ENCODE measurements around the gene TRIML2. TPM values are rescaled to one million over a fixed set of nuclear protein-coding genes. Genes with fewer than 3 reads are reported as not detected.
"Not testable (repeated sequence)": the region's sequence is repeated elsewhere in the genome, so short reads cannot be mapped to it uniquely, and the experiment has no call there.

The TRIML2 gene
- total RNA-seq, 2 experiments from 2014 or later: not detected

DNA sequence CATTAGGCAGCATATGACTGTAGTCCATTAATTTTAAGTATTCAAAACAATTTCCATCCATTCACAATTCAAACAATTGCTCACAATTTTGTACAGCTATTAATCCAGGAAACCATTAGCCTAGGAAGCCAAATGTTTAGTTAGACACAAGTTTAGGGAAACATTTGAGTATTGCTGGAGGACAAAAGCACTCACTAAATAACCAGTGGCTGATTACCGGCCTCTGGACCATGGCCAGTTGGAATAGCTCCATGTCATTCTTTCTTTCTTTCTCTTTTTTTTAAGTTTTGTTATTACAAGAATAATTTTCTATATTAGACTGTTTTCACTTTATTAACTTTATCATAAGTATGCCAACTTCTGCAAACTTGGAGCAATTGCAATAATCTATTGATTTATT is 31.3 kb downstream of the TRIML2 start:
- Mint-ChIP-seq H3K4me3 (no peak overlapping the region), H3K27me3 (no peaks in the 10 kb centered on the region), H3K27ac (no peak overlapping the region), H3K36me3 (ENCODE audit: low read depth) (no peaks in the 10 kb centered on the region), H3K9me3 (peaks cover 5% of the 10 kb centered on the region), H3K4me1 (ENCODE audit: low read depth) (no peaks in the 10 kb centered on the region)
- ATAC-seq (no peak), DNase-seq (no peak)
- intact Hi-C loops (cut with micrococcal nuclease): no loop called here
- CTCF ChIA-PET: no interaction called here
- POLR2A ChIA-PET: no interaction called here
- TF ChIP-seq, protein P1, sequence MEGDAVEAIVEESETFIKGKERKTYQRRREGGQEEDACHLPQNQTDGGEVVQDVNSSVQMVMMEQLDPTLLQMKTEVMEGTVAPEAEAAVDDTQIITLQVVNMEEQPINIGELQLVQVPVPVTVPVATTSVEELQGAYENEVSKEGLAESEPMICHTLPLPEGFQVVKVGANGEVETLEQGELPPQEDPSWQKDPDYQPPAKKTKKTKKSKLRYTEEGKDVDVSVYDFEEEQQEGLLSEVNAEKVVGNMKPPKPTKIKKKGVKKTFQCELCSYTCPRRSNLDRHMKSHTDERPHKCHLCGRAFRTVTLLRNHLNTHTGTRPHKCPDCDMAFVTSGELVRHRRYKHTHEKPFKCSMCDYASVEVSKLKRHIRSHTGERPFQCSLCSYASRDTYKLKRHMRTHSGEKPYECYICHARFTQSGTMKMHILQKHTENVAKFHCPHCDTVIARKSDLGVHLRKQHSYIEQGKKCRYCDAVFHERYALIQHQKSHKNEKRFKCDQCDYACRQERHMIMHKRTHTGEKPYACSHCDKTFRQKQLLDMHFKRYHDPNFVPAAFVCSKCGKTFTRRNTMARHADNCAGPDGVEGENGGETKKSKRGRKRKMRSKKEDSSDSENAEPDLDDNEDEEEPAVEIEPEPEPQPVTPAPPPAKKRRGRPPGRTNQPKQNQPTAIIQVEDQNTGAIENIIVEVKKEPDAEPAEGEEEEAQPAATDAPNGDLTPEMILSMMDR (IDR thresholded peaks at IDR 0.05): no peak

DNA sequence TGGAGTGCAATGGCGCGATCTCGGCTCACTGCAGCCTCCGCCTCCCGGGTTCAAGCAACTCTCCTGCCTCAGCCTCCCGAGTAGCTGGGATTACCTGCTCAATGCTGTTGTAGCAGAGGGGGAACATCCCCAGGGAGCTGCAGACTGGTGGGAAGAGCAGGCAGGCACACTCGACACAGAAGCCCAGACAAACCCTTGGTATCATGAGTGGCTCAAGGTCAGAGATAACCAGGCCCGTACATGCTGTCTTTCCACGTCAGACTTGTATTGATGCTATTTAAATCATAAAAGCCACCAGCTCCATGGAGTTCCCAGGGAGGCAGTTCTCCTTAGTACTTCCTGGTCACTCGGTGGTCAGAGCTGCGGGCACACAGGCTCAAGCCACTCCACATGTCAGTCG is 33.2 kb downstream of the TRIML2 start:
- TF ChIP-seq, protein P1 (IDR thresholded peaks at IDR 0.05): no peak
- H3K36me3 Mint-ChIP-seq (ENCODE audit: low read depth): no peaks in the 10 kb centered on the region
- H3K9me3 Mint-ChIP-seq: peaks cover 2% of the 10 kb centered on the region
- ChIA-PET POLR2A (no interaction called here), CTCF (no interaction called here)
- DNase-seq (no peak), ATAC-seq (no peak)
- no peaks in the 10 kb centered on the region for H3K27me3 Mint-ChIP-seq
- no peaks in the 10 kb centered on the region for H3K4me1 Mint-ChIP-seq (ENCODE audit: low read depth)
- no peak overlapping the region for H3K27ac Mint-ChIP-seq
- H3K4me3 Mint-ChIP-seq: no peak overlapping the region
- intact Hi-C loops (cut with micrococcal nuclease): no loop called here

DNA sequence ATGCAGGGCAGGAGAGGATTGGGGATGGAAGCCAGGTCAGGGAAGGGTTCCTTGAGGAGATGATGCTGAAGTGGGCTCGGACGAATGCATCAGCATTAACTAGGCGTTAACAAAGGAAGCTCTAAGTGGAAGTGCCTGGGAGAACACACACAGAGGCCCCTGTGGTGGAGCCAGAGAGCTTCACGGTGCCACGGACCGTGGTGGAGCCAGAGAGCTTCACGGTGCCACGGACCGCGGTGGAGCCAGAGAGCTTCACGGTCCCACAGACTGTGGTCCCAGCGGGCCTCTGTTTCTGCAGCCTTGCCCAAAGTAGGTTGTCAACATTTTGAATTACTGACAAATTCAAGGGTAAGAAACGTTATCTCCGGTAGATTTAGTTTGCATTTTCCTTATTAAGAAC is 48.3 kb downstream of the TRIML2 start:
- no peak for ATAC-seq
- no peaks in the 10 kb centered on the region for H3K36me3 Mint-ChIP-seq (ENCODE audit: low read depth)
- ChIA-PET CTCF (no interaction called here), POLR2A (no interaction called here)
- H3K27ac Mint-ChIP-seq: no peak overlapping the region
- no peak overlapping the region for H3K4me3 Mint-ChIP-seq
- no peaks in the 10 kb centered on the region for H3K27me3 Mint-ChIP-seq
- H3K4me1 Mint-ChIP-seq (ENCODE audit: low read depth): no peaks in the 10 kb centered on the region
- DNase-seq: no peak
- TF ChIP-seq, protein P1 (IDR thresholded peaks at IDR 0.05): no peak
- intact Hi-C loops (cut with micrococcal nuclease): no loop called here
- peaks cover 7% of the 10 kb centered on the region for H3K9me3 Mint-ChIP-seq

DNA sequence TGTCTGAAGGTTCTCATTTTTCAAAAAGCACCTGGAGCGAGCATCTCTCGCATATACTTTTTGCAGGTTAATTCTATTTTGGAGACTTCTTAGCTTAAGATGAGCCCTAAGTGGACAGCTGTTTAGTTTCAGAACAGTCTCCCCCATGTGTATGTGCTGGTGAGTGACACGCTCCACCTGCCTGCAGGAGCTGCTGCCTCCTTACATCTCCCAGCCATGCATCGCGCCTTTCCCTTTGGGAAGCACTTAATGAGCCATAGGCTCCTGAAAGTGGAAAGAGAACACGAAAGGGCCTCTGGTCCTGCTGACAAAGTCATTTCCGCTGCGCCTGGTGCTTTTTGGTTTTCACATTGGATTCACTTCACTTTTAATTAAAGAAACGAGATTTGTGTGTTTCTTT is 56.1 kb downstream of the TRIML2 start:
- H3K4me3 Mint-ChIP-seq: no peak overlapping the region
- no peaks in the 10 kb centered on the region for H3K4me1 Mint-ChIP-seq (ENCODE audit: low read depth)
- H3K9me3 Mint-ChIP-seq: peaks cover 5% of the 10 kb centered on the region
- intact Hi-C loops (cut with micrococcal nuclease): no loop called here
- TF ChIP-seq, protein P1 (IDR thresholded peaks at IDR 0.05): no peak
- ChIA-PET CTCF (no interaction called here), POLR2A (no interaction called here)
- DNase-seq (no peak), ATAC-seq (no peak)
- H3K36me3 Mint-ChIP-seq (ENCODE audit: low read depth): no peaks in the 10 kb centered on the region
- H3K27ac Mint-ChIP-seq: no peak overlapping the region
- H3K27me3 Mint-ChIP-seq: no peaks in the 10 kb centered on the region

DNA sequence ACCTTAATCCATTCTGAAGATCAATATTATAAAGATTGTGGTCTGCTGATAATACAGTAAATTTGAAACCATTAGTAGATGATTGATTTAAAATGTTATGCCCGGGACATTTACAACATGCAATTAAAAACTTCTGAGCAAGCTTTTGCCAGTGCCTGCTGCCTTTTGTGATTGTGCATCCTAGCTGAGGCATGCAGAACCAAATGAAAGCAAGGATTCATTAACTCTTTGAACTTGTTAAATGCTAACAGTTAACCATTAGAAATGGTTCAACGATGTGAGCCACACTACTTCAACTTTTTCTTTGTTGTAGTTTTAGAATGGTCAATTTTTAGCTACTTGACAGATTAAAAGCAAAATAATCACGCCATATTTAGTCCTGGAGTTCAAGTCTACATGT is 62.7 kb downstream of the TRIML2 start:
- no peak for ATAC-seq
- ChIA-PET CTCF (no interaction called here), POLR2A (no interaction called here)
- Mint-ChIP-seq H3K27me3 (no peaks in the 10 kb centered on the region), H3K4me3 (no peak overlapping the region), H3K36me3 (ENCODE audit: low read depth) (no peaks in the 10 kb centered on the region), H3K27ac (no peak overlapping the region), H3K9me3 (peaks cover 4% of the 10 kb centered on the region), H3K4me1 (ENCODE audit: low read depth) (no peaks in the 10 kb centered on the region)
- intact Hi-C loops (cut with micrococcal nuclease): no loop called here
- TF ChIP-seq, protein P1 (IDR thresholded peaks at IDR 0.05): no peak
- DNase-seq: no peak

DNA sequence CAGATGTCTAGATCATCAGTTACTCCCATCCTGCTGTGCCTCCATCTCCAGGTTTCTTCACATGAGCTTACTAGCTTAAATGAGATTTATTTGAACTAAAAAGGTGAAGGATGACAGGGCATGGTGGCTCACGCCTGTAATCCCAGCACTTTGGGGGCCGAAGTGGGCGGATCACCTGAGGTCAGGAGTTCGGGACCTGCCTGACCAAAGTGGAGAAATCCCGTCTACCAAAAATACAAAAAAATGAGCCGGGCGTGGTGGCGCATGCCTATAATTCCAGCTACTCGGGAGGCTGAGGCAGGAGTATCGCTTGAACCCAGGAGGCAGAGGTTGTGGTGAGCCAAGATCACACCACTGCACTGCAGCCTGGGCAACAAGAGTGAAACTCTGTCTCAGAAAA is 63.9 kb downstream of the TRIML2 start:
- H3K4me3 Mint-ChIP-seq; H3K4me1 Mint-ChIP-seq (ENCODE audit: low read depth); DNase-seq; ATAC-seq; CTCF ChIA-PET; H3K27me3 Mint-ChIP-seq; H3K9me3 Mint-ChIP-seq; H3K36me3 Mint-ChIP-seq (ENCODE audit: low read depth); intact Hi-C loops (cut with micrococcal nuclease); H3K27ac Mint-ChIP-seq; POLR2A ChIA-PET: not testable (repeated sequence)
